GM12873 (cell line): ENCODE results near the gene MAST1.

Experiments
- CTCF ChIP-seq: IDR thresholded peaks from 2 replicates; pipeline ENCODE4 v1.5.1; 2012; ENCODE audit warnings: low read depth, mild to moderate bottlenecking, moderate library complexity, low read length, control low read depth; ENCODE audit not compliant: insufficient read depth; ENCODE audit errors: missing control alignments

Gene MAST1

DNA sequence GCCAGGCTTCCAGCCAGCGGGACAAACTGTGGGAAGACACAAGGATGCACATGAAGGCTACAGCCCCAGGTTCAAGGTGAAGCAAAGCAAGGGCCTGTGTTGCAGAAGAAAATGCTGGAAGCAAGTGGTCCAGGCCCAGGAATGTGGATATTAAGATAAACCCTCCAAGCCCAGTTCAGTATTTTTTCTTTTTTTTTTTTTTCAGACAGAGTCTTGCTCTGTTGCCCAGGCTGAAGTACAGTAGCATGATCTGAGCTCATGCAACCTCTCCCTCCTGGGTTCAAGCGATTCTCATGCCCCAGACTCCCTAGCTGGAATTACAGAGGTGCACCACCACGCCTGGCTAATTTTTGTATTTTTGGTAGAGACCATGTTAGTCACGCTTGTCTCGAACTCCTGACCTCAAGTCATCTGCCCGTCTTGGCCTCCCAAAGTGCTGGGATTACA is 41.2 kb upstream of the MAST1 start:
- TF ChIP-seq CTCF, result no peak

GRCh38 chr19:12799742-12800465 is 38.4 kb upstream of the MAST1 start:
- no peak for TF ChIP-seq CTCF

DNA sequence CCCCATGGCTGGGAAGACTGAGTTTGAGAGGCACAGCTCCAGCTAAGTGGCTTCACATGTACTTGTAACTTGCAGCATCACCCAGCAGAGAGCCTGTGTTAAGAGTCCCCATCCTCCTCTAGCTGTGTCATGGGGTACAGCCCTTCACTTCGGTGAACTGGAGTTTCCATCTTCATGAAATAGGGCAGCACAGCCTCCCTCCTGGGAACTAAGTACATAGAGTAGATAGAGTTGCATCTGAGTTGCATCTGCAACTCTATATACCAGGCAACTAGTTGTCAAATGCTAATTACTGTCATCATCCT is 37.9 kb upstream of the MAST1 start:
- no peak for TF ChIP-seq CTCF

DNA sequence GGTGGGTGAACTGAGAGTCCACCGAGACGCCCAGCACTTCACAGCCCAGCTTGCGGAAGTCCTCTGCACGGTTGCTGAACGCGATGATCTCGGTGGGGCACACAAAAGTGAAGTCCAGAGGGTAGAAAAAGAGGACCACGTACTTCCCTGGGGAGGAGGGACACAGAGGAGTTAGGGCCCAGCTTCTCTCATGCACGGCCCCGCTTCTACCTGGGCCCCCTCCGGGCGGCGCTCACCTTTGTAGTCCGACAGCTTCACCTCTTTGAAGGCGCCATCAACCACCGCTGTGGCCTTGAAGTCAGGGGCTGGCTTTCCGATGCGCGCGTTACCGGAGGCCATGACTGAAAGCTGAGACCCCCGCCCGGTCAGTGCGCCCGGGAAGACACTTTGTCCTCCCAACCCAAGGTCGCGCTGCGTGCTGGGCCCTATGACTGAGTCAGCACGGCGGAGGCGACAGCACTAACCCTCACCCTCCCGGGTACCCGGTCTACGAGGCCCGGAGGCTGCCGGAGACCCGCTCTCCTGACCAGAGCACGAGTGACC is 37.3 kb upstream of the MAST1 start:
- no peak for TF ChIP-seq CTCF

- no peak for TF ChIP-seq CTCF
These were observed 36.6 kb upstream of the MAST1 start, which contains the start of the genes PRDX2 and THSD8 for GRCh38 chr19:12801466-12802266. Gene PRDX2, minus strand, starts transcription at chr19:12801800. Its CDS starts 539 bp downstream, at chr19:12801261. Gene THSD8, plus strand, starts transcription at chr19:12802069. Its CDS starts 3 bp downstream, at chr19:12802072.

DNA sequence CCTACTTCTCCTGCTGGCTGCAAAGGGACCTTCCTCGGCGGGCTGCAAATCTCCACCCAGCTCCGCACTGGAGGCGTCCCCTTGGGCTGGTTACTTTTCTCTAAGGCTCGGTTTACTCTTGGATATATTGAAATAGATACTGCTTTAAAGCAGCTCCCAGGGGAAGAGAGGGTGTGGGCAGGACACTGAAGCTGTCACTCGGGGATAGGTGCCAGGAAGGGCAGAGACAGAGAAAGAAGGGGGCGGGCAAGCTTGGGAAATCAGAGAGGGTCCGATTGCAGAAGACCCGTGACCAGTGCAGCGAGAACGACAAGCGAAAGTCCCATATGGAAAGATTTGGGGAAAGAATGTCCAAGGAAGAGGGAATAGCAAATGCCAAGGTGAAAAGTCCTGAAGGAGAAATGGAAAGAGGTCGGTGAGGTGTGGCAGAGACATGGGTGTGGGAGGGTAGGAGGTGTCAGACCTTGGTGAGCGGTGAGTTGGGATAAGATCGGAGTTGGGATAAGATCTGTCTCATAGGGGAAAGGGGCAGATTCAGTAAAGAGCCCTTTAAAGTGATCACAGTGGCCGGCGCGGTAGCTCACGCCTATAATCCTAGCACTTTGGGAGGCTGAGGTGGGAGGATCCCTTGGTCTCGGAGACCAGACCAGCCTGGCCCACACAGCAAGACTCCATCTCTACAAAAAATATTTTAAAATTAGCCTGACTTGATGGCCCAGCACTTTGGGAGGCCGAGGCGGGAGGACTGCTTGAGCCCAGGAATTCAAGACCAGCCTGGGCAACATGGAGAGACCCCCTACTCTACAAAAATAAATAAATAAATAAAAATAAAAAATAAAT is 35.8 kb upstream of the MAST1 start:
- TF ChIP-seq CTCF, result no peak

DNA sequence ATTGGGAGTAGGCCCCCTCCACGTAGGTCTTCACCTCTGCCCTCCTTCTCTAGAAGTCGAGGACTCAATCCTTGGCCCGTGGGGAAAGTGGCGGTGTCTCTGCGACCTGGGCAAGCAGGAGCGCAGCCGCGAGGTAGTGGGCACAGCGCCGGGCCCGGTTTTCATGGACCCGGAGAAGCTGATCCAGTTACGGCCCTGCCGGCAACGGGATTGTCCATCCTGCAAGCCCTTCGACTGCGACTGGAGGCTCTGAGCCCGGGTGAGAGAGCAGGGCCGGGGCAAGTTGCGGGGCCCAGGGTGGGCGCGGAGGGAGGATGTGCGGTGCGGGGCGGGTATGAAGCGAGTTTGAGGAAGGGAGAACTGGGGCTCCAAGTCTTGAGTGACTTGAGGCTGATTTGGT is 34.3 kb upstream of the MAST1 start:
- TF ChIP-seq CTCF, result no peak
